ENCODE results near the gene CSRNP3. TPM values are rescaled to one million over a fixed set of nuclear protein-coding genes. Genes with fewer than 3 reads are reported as not detected.

Gene CSRNP3
- total and polyA plus RNA-seq, 2 experiments from 2014 or later = 3.0 to 14.0 TPM

- no peaks in the 10 kb centered on the region for H4K20me1 ChIP-seq (ENCODE audit: insufficient read depth, poor library complexity, severe bottlenecking)
- peak overlapping the region; percentile 54 for H2AFZ ChIP-seq
- H3K4me1 ChIP-seq (ENCODE audit: insufficient read depth) = peaks cover 6% of the 10 kb centered on the region
- no peaks in the 10 kb centered on the region for H3K27me3 ChIP-seq
- H3K36me3 ChIP-seq (replicated peaks; ENCODE audit: insufficient read depth, low read depth) = no peaks in the 10 kb centered on the region
- peak overlapping the region; percentile 82 for H3K4me2 ChIP-seq
- H3K79me2 ChIP-seq = no peaks in the 10 kb centered on the region
- DNase-seq (ENCODE audit: low spot score) = peak; percentile 78
- 16% methylated on average over 17 of the region's 17 CpGs for WGBS (ENCODE audit: low lambda C conversion rate, missing lambda C conversion rate)
- no peak overlapping the region for H3K27ac ChIP-seq
- peak overlapping the region; percentile 10 for H3K4me3 ChIP-seq
- no peaks in the 10 kb centered on the region for H3K9me3 ChIP-seq (ENCODE audit: low read depth)
- no peaks in the 10 kb centered on the region for H3K9me2 ChIP-seq (replicated peaks; ENCODE audit: insufficient read depth)
- TF ChIP-seq EZH2phosphoT487 (IDR thresholded peaks at IDR 0.05; ENCODE audit: low read depth, severe bottlenecking, unreplicated experiment) (no peak), EZH2 (IDR thresholded peaks at IDR 0.05; ENCODE audit: borderline replicate concordance) (no peak), CTCF (IDR thresholded peaks at IDR 0.05; ENCODE audit: poor library complexity) (no peak)
These were observed 104.3 kb downstream of the CSRNP3 start for GRCh38 chr2:165573534-165574461.

GRCh38 chr2:165575044-165575615 is 105.6 kb downstream of the CSRNP3 start:
- H3K79me2 ChIP-seq = no peaks in the 10 kb centered on the region
- no peak overlapping the region for H3K27ac ChIP-seq
- no peaks in the 10 kb centered on the region for H3K27me3 ChIP-seq
- WGBS (ENCODE audit: low lambda C conversion rate, missing lambda C conversion rate) = 77% methylated on average over 2 of the region's 2 CpGs
- H2AFZ ChIP-seq = no peak overlapping the region
- DNase-seq (ENCODE audit: low spot score) = no peak
- peak overlapping the region; percentile 82 for H3K4me2 ChIP-seq
- H3K36me3 ChIP-seq (replicated peaks; ENCODE audit: insufficient read depth, low read depth) = no peaks in the 10 kb centered on the region
- H3K4me3 ChIP-seq = no peak overlapping the region
- H3K9me3 ChIP-seq (ENCODE audit: low read depth) = no peaks in the 10 kb centered on the region
- no peaks in the 10 kb centered on the region for H3K9me2 ChIP-seq (replicated peaks; ENCODE audit: insufficient read depth)
- no peaks in the 10 kb centered on the region for H4K20me1 ChIP-seq (ENCODE audit: insufficient read depth, poor library complexity, severe bottlenecking)
- peaks cover 6% of the 10 kb centered on the region for H3K4me1 ChIP-seq (ENCODE audit: insufficient read depth)
- no peak for TF ChIP-seq EZH2phosphoT487 (IDR thresholded peaks at IDR 0.05; ENCODE audit: low read depth, severe bottlenecking, unreplicated experiment)
- no peak for TF ChIP-seq CTCF (IDR thresholded peaks at IDR 0.05; ENCODE audit: poor library complexity)
- TF ChIP-seq EZH2 (IDR thresholded peaks at IDR 0.05; ENCODE audit: borderline replicate concordance) = no peak

GRCh38 chr2:165576409-165577154 is 107.1 kb downstream of the CSRNP3 start:
- Histone ChIP-seq H3K9me2 (replicated peaks; ENCODE audit: insufficient read depth) (no peaks in the 10 kb centered on the region), H4K20me1 (ENCODE audit: insufficient read depth, poor library complexity, severe bottlenecking) (no peaks in the 10 kb centered on the region), H3K36me3 (replicated peaks; ENCODE audit: insufficient read depth, low read depth) (no peaks in the 10 kb centered on the region), H3K27me3 (no peaks in the 10 kb centered on the region), H2AFZ (no peak overlapping the region), H3K4me2 (peak overlapping the region; percentile 30), H3K4me1 (ENCODE audit: insufficient read depth) (peaks cover 6% of the 10 kb centered on the region), H3K27ac (peak overlapping the region; percentile 2), H3K4me3 (no peak overlapping the region), H3K79me2 (no peaks in the 10 kb centered on the region), H3K9me3 (ENCODE audit: low read depth) (no peaks in the 10 kb centered on the region)
- TF ChIP-seq EZH2 (IDR thresholded peaks at IDR 0.05; ENCODE audit: borderline replicate concordance) (no peak), EZH2phosphoT487 (IDR thresholded peaks at IDR 0.05; ENCODE audit: low read depth, severe bottlenecking, unreplicated experiment) (no peak), CTCF (IDR thresholded peaks at IDR 0.05; ENCODE audit: poor library complexity) (no peak)
- 35% methylated on average over 3 of the region's 3 CpGs for WGBS (ENCODE audit: low lambda C conversion rate, missing lambda C conversion rate)
- no peak for DNase-seq (ENCODE audit: low spot score)

Data from hepatocyte (in vitro differentiated cells).